HUES48 (cell line): ENCODE data around the gene PIGO.

Experiments
- H3K27ac ChIP-seq: one replicate; pipeline ENCODE4 v1.7.0; 2013; ENCODE audit warnings: low read depth, low read length, inconsistent platforms
- H3K27me3 ChIP-seq: 2 replicates; pipeline ENCODE4 v1.6.1; 2013; ENCODE audit warnings: mild to moderate bottlenecking, low read length; ENCODE audit not compliant: control insufficient read depth, insufficient read depth
- H3K36me3 ChIP-seq: 2 replicates; pipeline ENCODE4 v1.6.1; 2013; ENCODE audit warnings: low read length; ENCODE audit not compliant: control insufficient read depth, insufficient read depth
- H3K4me1 ChIP-seq: 2 replicates; pipeline ENCODE4 v1.6.1; 2013; ENCODE audit warnings: mild to moderate bottlenecking, low read length; ENCODE audit not compliant: control insufficient read depth, insufficient read depth
- H3K4me3 ChIP-seq: 2 replicates; pipeline ENCODE4 v1.5.1; 2013; ENCODE audit warnings: mild to moderate bottlenecking, low read depth, low read length
- H3K9ac ChIP-seq: 2 replicates; pipeline ENCODE4 v1.6.1; 2013; ENCODE audit warnings: mild to moderate bottlenecking, low read depth, low read length, moderate library complexity
- H3K9me3 ChIP-seq: 2 replicates; pipeline ENCODE4 v1.6.1; 2013; ENCODE audit warnings: low read length; ENCODE audit not compliant: control insufficient read depth, insufficient read depth

PIGO gene

GRCh38 chr9:35079041-35079425 is 17.4 kb downstream of the PIGO start:
- Histone ChIP-seq H3K9ac (peak overlapping the region; percentile 94), H3K27ac (peak overlapping the region; percentile 97), H3K36me3 (peaks cover 40% of the 10 kb centered on the region)

GRCh38 chr9:35078066-35078465 is 18.3 kb downstream of the PIGO start:
- no peak overlapping the region for H3K27ac ChIP-seq
- H3K4me3 ChIP-seq, result peak overlapping the region; percentile 88
- H3K4me1 ChIP-seq, result peaks cover 8% of the 10 kb centered on the region
- H3K9me3 ChIP-seq, result no peaks in the 10 kb centered on the region
- peaks cover 49% of the 10 kb centered on the region for H3K36me3 ChIP-seq
- H3K9ac ChIP-seq, result no peak overlapping the region
- no peaks in the 10 kb centered on the region for H3K27me3 ChIP-seq

More at GRCh38 chr9:35079041-35079425, 17.4 kb downstream of the PIGO start:
- Histone ChIP-seq H3K4me3 (peak overlapping the region; percentile 88), H3K4me1 (peaks cover 5% of the 10 kb centered on the region; the same call in 1 of the 2 replicates), H3K27me3 (no peaks in the 10 kb centered on the region), H3K9me3 (no peaks in the 10 kb centered on the region)

DNA sequence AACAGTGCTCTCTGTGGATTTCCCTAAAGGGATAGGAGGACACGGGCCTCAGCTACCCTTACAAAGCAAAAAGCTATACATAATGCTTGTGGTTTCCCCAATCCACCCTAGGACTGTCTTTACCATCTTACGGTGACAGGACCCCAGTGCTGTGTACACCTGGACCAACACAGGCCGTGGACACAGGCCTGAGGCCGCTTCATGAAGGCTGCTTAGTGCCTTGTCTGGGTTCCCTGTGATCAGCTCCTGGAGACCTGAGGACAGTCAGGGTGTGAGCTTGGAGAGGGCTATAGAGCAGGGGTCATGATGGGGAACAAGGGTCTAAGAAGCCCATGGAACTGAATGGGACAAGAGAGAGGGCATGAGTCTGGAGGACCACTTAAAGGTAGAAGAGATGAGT is 19.5 kb downstream of the PIGO start:
- Histone ChIP-seq H3K27ac (no peak overlapping the region), H3K4me1 (peaks cover 10% of the 10 kb centered on the region), H3K4me3 (no peak overlapping the region), H3K36me3 (peaks cover 49% of the 10 kb centered on the region), H3K9ac (no peak overlapping the region), H3K9me3 (no peaks in the 10 kb centered on the region), H3K27me3 (no peaks in the 10 kb centered on the region)

DNA sequence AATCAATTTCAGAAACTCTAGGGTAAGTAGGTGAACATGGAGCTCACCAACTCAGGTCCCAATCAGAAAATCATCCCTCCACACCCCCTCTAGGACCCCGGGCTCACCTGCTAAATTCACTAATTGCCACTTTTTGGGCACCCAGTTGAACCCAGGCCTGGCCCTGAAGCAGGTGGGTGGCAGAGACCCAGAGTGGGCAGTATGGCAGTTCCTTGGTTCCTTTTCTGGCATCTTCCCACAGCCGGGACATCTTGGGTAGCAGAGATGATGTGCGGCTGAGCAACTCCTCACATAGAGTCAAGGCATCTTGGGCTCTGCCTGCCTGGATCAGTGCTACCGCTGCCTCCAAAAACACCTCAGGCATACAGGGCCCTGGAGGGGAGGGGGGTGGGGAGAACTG is 21.0 kb downstream of the PIGO start:
- peaks cover 52% of the 10 kb centered on the region for H3K36me3 ChIP-seq

DNA sequence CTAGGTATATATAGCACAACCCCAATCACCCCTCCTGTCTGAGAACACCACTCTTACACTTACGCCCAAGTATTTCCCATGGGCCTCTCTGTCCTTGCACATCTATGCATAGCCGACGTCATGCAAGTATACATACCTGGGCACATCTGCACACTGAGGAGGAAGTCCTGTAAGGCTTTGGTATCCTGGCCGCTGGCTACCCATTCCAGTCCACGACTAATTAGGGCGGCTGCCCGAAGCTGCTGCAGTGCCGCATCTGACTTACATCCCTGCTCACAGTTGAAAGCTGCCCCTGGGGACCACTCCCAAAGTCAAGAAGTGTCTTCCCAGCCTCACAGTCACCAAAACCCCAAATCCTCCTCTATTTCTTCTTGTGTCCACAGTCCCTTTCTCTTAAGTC is 21.6 kb downstream of the PIGO start:
- H3K36me3 ChIP-seq, result peaks cover 58% of the 10 kb centered on the region
- H3K27ac ChIP-seq, result no peak overlapping the region
- no peaks in the 10 kb centered on the region for H3K27me3 ChIP-seq
- no peak overlapping the region for H3K9ac ChIP-seq
- no peak overlapping the region for H3K4me3 ChIP-seq
- peaks cover 20% of the 10 kb centered on the region for H3K4me1 ChIP-seq
- no peaks in the 10 kb centered on the region for H3K9me3 ChIP-seq

More for the DNA sequence above, 21.0 kb downstream of the PIGO start:
- Histone ChIP-seq H3K27ac (no peak overlapping the region), H3K27me3 (no peaks in the 10 kb centered on the region), H3K9ac (no peak overlapping the region), H3K4me1 (peaks cover 14% of the 10 kb centered on the region), H3K9me3 (no peaks in the 10 kb centered on the region), H3K4me3 (no peak overlapping the region)

DNA sequence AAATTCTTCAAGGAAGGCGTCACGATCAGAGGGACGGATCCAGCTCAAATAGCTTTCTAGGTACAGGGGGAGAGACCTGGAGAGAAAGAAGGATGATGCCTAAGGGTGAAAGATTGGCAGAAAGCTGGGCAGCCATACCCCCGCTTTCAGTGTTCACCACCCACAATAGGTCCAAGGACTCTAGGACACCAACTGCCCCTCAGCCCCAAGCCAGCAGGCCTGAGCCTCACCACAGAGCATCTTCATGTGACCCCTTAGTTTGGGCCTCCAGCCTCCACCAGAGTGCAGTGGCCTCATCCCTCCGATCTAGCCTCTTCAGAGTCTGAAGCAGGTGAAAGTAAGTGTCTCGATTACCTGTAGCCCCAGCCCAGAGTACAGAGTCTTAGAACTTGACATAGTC is 22.2 kb downstream of the PIGO start:
- Histone ChIP-seq H3K27ac (no peak overlapping the region), H3K9me3 (no peaks in the 10 kb centered on the region), H3K9ac (no peak overlapping the region), H3K4me3 (no peak overlapping the region), H3K27me3 (no peaks in the 10 kb centered on the region), H3K4me1 (peaks cover 21% of the 10 kb centered on the region), H3K36me3 (peaks cover 60% of the 10 kb centered on the region)

- no peaks in the 10 kb centered on the region for H3K27me3 ChIP-seq
- H3K4me1 ChIP-seq, result peaks cover 16% of the 10 kb centered on the region
- peak overlapping the region; percentile 1; the same call in 1 of the 2 replicates for H3K9ac ChIP-seq
- H3K4me3 ChIP-seq, result peak overlapping the region; percentile 28; the same call in 1 of the 2 replicates
- H3K27ac ChIP-seq, result peak overlapping the region; percentile 65
- H3K9me3 ChIP-seq, result no peaks in the 10 kb centered on the region
- peaks cover 69% of the 10 kb centered on the region for H3K36me3 ChIP-seq
Observed at GRCh38 chr9:35073279-35073612, 23.1 kb downstream of the PIGO start.

- Histone ChIP-seq H3K27ac (peak within 1 kb of the TSS; percentile 100), H3K27me3 (no peaks in the 10 kb centered on the region), H3K4me3 (peak within 1 kb of the TSS; percentile 90), H3K4me1 (peaks cover 16% of the 10 kb centered on the region), H3K9ac (peak within 1 kb of the TSS; percentile 96), H3K36me3 (peaks cover 70% of the 10 kb centered on the region), H3K9me3 (no peaks in the 10 kb centered on the region)
Observed at GRCh38 chr9:35072461-35073278, 23.7 kb downstream of the PIGO start, which contains the start of gene VCP. Gene VCP (minus strand): TSS chr9:35072625. CDS start chr9:35072353, 272 bp downstream.

DNA sequence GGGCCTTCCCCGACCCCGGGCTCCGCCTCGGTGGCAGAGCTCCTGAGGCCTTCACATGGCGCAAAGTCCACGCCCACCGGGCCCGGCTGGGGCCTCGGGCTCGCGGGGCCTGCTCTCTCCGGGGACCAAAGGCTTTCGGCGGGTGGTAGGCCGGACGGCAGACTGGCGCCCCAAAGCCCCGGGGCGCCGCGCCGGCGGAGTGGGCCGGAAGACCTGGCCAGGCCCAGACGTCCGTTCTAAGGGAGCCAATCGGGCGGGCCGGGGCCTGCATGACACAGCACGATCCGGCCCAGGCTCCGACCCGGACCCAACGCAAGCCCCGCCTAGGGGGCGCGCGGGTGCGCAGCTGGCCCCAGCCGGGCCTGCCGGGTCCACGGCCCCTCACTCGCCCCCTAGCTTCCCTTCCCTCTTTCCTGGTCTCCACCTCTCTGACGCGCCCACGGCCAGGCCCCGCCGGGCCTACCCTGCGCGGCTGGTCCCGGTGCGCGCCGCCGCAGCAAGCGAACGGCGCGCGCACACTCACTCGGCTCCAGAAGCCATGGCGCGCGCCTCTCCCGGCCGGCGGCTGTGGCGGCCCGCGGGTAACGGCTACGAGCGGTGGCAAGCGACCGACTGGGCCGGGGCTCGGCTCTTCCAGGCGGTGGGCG is 24.5 kb downstream of the PIGO start:
- Histone ChIP-seq H3K36me3 (peaks cover 71% of the 10 kb centered on the region), H3K27me3 (no peaks in the 10 kb centered on the region), H3K4me3 (peak overlapping the region; percentile 90)

GRCh38 chr9:35070823-35071813 is 25.3 kb downstream of the PIGO start:
- no peaks in the 10 kb centered on the region for H3K27me3 ChIP-seq
- peak overlapping the region; percentile 100 for H3K27ac ChIP-seq
- H3K36me3 ChIP-seq, result peaks cover 71% of the 10 kb centered on the region
- peak overlapping the region; percentile 90 for H3K4me3 ChIP-seq
- peak overlapping the region; percentile 96 for H3K9ac ChIP-seq
- H3K4me1 ChIP-seq, result peaks cover 16% of the 10 kb centered on the region
- H3K9me3 ChIP-seq, result no peaks in the 10 kb centered on the region

More for the DNA sequence above, 24.5 kb downstream of the PIGO start:
- Histone ChIP-seq H3K9me3 (no peaks in the 10 kb centered on the region), H3K9ac (peak overlapping the region; percentile 96), H3K4me1 (peaks cover 16% of the 10 kb centered on the region), H3K27ac (peak overlapping the region; percentile 100)
